IMR-90 (cell line): Measurements from ENCODE around the gene TMPRSS11A. TPM values are rescaled to one million over a fixed set of nuclear protein-coding genes. Genes with fewer than 3 reads are reported as not detected.

ENCODE experiments used
- ATAC-seq: fragments of 200-7000 bp; cut with Tn5 transposase; 2 replicates; pipeline ENCODE4 v1.9.1; 2020; ENCODE audit warnings: low read depth, mild to moderate bottlenecking, moderate library complexity
- BruUV-seq: library from RNA; stranded (reverse); fragments of 400-500 nt; replicated peaks from 2 replicates; lab custom pipeline; 2021; lab: Mats Ljungman, UMichigan
- CTCF ChIA-PET: fragments of 300-600 bp; formaldehyde crosslinking; extraction: SDS; loops from one replicate; lab custom pipeline; 2021; ENCODE audit warnings: antibody characterized with exemption; lab: Yijun Ruan, JAX
- POLR2A ChIA-PET: fragments of 300-600 bp; sonication (Branson Sonifier 250); formaldehyde crosslinking; loops from one replicate; lab custom pipeline; 2022; ENCODE audit warnings: antibody characterized with exemption; ENCODE audit not compliant: unreplicated experiment; lab: Charles Lee
- DNase-seq: peaks from one replicate; pipeline ENCODE4 v3.0.0; 2013
- H2AFZ ChIP-seq: replicated peaks from 2 replicates; pipeline ENCODE3; 2013; ENCODE audit warnings: low read length, mild to moderate bottlenecking; ENCODE audit not compliant: poor library complexity
- H2AK5ac ChIP-seq: 2 replicates; pipeline ENCODE4 v1.6.1; 2013; ENCODE audit warnings: low read depth, low read length, inconsistent platforms
- H2AK9ac ChIP-seq: replicated peaks from 2 replicates; pipeline ENCODE3; 2013; ENCODE audit warnings: mild to moderate bottlenecking, low read depth, low read length, moderate library complexity; ENCODE audit not compliant: poor library complexity
- H2BK120ac ChIP-seq: 2 replicates; pipeline ENCODE4 v1.6.1; 2013; ENCODE audit warnings: low read depth, low read length, inconsistent platforms
- H2BK15ac ChIP-seq: 3 replicates; pipeline ENCODE4 v1.6.1; 2013; ENCODE audit warnings: low read depth, low read length, inconsistent platforms
- H2BK20ac ChIP-seq: 2 replicates; pipeline ENCODE4 v1.6.1; 2013; ENCODE audit warnings: low read depth, mild to moderate bottlenecking, inconsistent platforms, low read length, moderate library complexity
- H2BK5ac ChIP-seq: 2 replicates; pipeline ENCODE4 v1.6.1; 2013; ENCODE audit warnings: mild to moderate bottlenecking, low read depth, low read length, inconsistent platforms; ENCODE audit not compliant: poor library complexity, severe bottlenecking
- H3K14ac ChIP-seq: replicated peaks from 2 replicates; pipeline ENCODE4 v1.6.1; 2013; ENCODE audit warnings: low read depth, low read length, inconsistent platforms
- H3K18ac ChIP-seq: 2 replicates; pipeline ENCODE4 v1.6.1; 2013; ENCODE audit warnings: low read depth, low read length, control low read depth
- H3K23ac ChIP-seq: 2 replicates; pipeline ENCODE4 v1.6.1; 2013; ENCODE audit warnings: low read depth, low read length, inconsistent platforms
- H3K27ac ChIP-seq: 2 replicates; pipeline ENCODE4 v1.5.1; 2013; ENCODE audit warnings: mild to moderate bottlenecking, control low read depth, low read length; ENCODE audit not compliant: insufficient read depth
- H3K27me3 ChIP-seq: 2 replicates; pipeline ENCODE4 v1.6.1; 2013; ENCODE audit warnings: low read length; ENCODE audit not compliant: control insufficient read depth, insufficient read depth
- H3K36me3 ChIP-seq: 2 replicates; pipeline ENCODE4 v1.6.1; 2013; ENCODE audit warnings: low read length, mixed read lengths; ENCODE audit not compliant: control insufficient read depth, insufficient read depth
- H3K4ac ChIP-seq: 2 replicates; pipeline ENCODE4 v1.6.1; 2013; ENCODE audit warnings: low read depth, low read length, inconsistent platforms
- H3K4me1 ChIP-seq: 2 replicates; pipeline ENCODE4 v1.6.1; 2013; ENCODE audit warnings: low read length, mixed read lengths; ENCODE audit not compliant: control insufficient read depth, insufficient read depth
- H3K4me2 ChIP-seq: 2 replicates; pipeline ENCODE4 v1.6.1; 2013; ENCODE audit warnings: low read depth, mild to moderate bottlenecking, control low read depth, low read length, moderate library complexity
- H3K4me3 ChIP-seq: 2 replicates; pipeline ENCODE4 v1.5.1; 2013; ENCODE audit warnings: low read depth, mild to moderate bottlenecking, control low read depth, low read length, moderate library complexity; ENCODE audit not compliant: insufficient read depth
- H3K56ac ChIP-seq: 2 replicates; pipeline ENCODE4 v1.6.1; 2013; ENCODE audit warnings: low read length, inconsistent platforms; ENCODE audit not compliant: insufficient read depth; ENCODE audit errors: extremely low read depth
- H3K79me1 ChIP-seq, 2 experiments: 2 replicates each; pipeline ENCODE4 v1.6.1; 2013; ENCODE audit warnings: low read length in 2 of 2, inconsistent platforms in 1 of 2, low read depth in 1 of 2
- H3K9ac ChIP-seq: 2 replicates; pipeline ENCODE4 v1.6.1; 2013; ENCODE audit warnings: low read depth, low read length, control low read depth
- H3K9me1 ChIP-seq: 2 replicates; pipeline ENCODE4 v1.6.1; 2013; ENCODE audit warnings: low read length, inconsistent platforms; ENCODE audit not compliant: insufficient read depth
- H3K9me3 ChIP-seq: 2 replicates; pipeline ENCODE4 v1.6.1; 2013; ENCODE audit warnings: low read length; ENCODE audit not compliant: control insufficient read depth, insufficient read depth
- H4K20me1 ChIP-seq: 2 replicates; pipeline ENCODE4 v1.6.1; 2013; ENCODE audit warnings: low read length, inconsistent platforms; ENCODE audit not compliant: insufficient read depth
- H4K5ac ChIP-seq: 2 replicates; pipeline ENCODE4 v1.6.1; 2013; ENCODE audit warnings: mild to moderate bottlenecking, low read depth, low read length, control low read depth
- H4K8ac ChIP-seq, 2 experiments: 2 replicates each; pipeline ENCODE4 v1.6.1; 2013; ENCODE audit warnings: low read depth in 2 of 2, low read length in 2 of 2, control low read depth in 1 of 2, inconsistent platforms in 1 of 2
- H4K91ac ChIP-seq: 2 replicates; pipeline ENCODE4 v1.6.1; 2013; ENCODE audit warnings: low read depth, low read length, inconsistent platforms; ENCODE audit not compliant: insufficient read depth
- CHD1 ChIP-seq: IDR thresholded peaks from 2 replicates; pipeline ENCODE4 v1.6.1; 2012; ENCODE audit warnings: low read depth, low read length, improper control_type of control experiment
- MAFK ChIP-seq: IDR thresholded peaks from 2 replicates; pipeline ENCODE4 v1.6.1; 2012; ENCODE audit warnings: low read depth, low read length, improper control_type of control experiment
- MAZ ChIP-seq: IDR thresholded peaks from 2 replicates; pipeline ENCODE4 v1.6.1; 2012; ENCODE audit warnings: low read depth, mild to moderate bottlenecking, low read length, improper control_type of control experiment, moderate library complexity, borderline replicate concordance
- NFE2L2 ChIP-seq: fragments of 150-350 bp; IDR thresholded peaks from 2 replicates; pipeline ENCODE4 v1.6.1; 2016; ENCODE audit warnings: low read depth, mild to moderate bottlenecking, low read length
- POLR2A ChIP-seq: IDR thresholded peaks from 2 replicates; pipeline ENCODE4 v1.6.1; 2012; ENCODE audit warnings: mild to moderate bottlenecking, low read depth, low read length
- RAD21 ChIP-seq: IDR thresholded peaks from 2 replicates; pipeline ENCODE4 v1.6.1; 2012; ENCODE audit warnings: low read length, improper control_type of control experiment
- RCOR1 ChIP-seq: IDR thresholded peaks from 2 replicates; pipeline ENCODE4 v1.6.1; 2012; ENCODE audit warnings: mild to moderate bottlenecking, low read length, improper control_type of control experiment; ENCODE audit not compliant: insufficient replicate concordance
- RFX5 ChIP-seq: IDR thresholded peaks from 2 replicates; pipeline ENCODE4 v1.8.0; 2012; ENCODE audit warnings: low read depth, mild to moderate bottlenecking, low read length, moderate library complexity
- SMC3 ChIP-seq: fragments of 150-350 bp; IDR thresholded peaks from 2 replicates; pipeline ENCODE4 v1.6.1; 2016; ENCODE audit warnings: low read depth, mild to moderate bottlenecking, antibody characterized with exemption, low read length, moderate library complexity
- WGBS, 2 experiments: methylation state at CpG; one replicate each; pipeline versions ENCODE4 v1.1.5 to v1.1.7; 2013; ENCODE audit warnings: missing lambda C conversion rate in 2 of 2; ENCODE audit not compliant: insufficient read length in 1 of 2; ENCODE audit errors: extremely low coverage in 2 of 2; 5-methylcytosine and 5-hydroxymethylcytosine counted together
- dilution Hi-C: fragments of 300-500 bp; cut with HindIII; formaldehyde crosslinking; loops from one replicate; pipeline ENCODE4 v1.14.3; 2018; ENCODE audit warnings: low sequenced_read_pairs; ENCODE audit not compliant: unreplicated experiment
- in situ Hi-C: fragments of 300-500 bp; cut with MboI; formaldehyde crosslinking; loops from 3 replicates; pipeline ENCODE4 v1.14.3; 2019; ENCODE audit warnings: low sequenced_read_pairs, inconsistent platforms, mixed read lengths
- intact Hi-C: fragments of 100-400 bp; cut with micrococcal nuclease; formaldehyde crosslinking; loops from 2 replicates; pipeline ENCODE4 v1.10.0; 2022
- polyA plus RNA-seq, 3 experiments: library from polyadenylated mRNA; depleted of rRNA; stranded (reverse); fragments of >200 nt; gene quantifications; 2 replicates each; pipeline ENCODE4 v1.2.3, GENCODE V29; 2012; ENCODE audit warnings: low replicate concordance in 1 of 3
- total RNA-seq: library from RNA; depleted of rRNA; stranded (reverse); fragments of >200 nt; gene quantifications from 2 replicates; pipeline ENCODE4 v1.2.3, GENCODE V29; 2012
- TF ChIP-seq, protein P1 (sequence below): fragments of 150-350 bp; IDR thresholded peaks from 2 replicates; pipeline ENCODE4 v1.6.1; 2017; ENCODE audit warnings: mild to moderate bottlenecking, antibody characterized with exemption, low read length, low read depth

TMPRSS11A gene
- total and polyA plus RNA-seq, 2 of the 4 experiments (the other 2 are of a cell fraction) = not detected

DNA sequence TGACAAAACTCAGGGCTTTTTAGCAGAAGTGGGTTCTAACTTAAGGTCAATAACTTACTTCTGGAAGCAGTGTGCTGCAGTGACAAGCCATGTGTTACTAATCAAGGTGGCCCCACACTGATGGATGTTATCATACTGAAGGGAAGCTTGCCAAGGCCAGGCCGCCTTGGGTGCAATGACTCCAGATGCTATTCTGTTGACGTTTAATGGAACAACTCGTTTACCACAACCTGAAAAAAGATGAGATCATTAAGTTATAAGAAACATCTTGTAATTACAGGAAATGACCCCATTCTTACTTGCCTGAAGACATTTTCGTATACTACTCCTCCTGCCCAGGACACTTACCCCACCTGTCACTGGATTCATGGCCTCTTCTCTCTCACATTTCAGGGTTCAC, 40.6 kb downstream of the TMPRSS11A start:
- H3K36me3 ChIP-seq = no peaks in the 10 kb centered on the region
- WGBS, 2 experiments = no CpG with 5 or more reads among the region's 4 CpGs
- no peak for TF ChIP-seq NFE2L2
- no peak for TF ChIP-seq RAD21
- TF ChIP-seq RCOR1 = no peak
- no peak for TF ChIP-seq MAZ
- TF ChIP-seq, protein P1, sequence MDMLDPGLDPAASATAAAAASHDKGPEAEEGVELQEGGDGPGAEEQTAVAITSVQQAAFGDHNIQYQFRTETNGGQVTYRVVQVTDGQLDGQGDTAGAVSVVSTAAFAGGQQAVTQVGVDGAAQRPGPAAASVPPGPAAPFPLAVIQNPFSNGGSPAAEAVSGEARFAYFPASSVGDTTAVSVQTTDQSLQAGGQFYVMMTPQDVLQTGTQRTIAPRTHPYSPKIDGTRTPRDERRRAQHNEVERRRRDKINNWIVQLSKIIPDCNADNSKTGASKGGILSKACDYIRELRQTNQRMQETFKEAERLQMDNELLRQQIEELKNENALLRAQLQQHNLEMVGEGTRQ = no peak
- TF ChIP-seq CHD1 = no peak
- TF ChIP-seq SMC3 = no peak
- no peak for TF ChIP-seq MAFK
- no peak for TF ChIP-seq POLR2A
- TF ChIP-seq RFX5 = no peak
- no peak overlapping the region for H4K5ac ChIP-seq
- no peak overlapping the region for H2BK15ac ChIP-seq
- dilution Hi-C loops (no loop called here), intact Hi-C loops (no loop called here), in situ Hi-C loops (no loop called here)
- H3K4me2 ChIP-seq = no peak overlapping the region
- H4K91ac ChIP-seq = no peak overlapping the region
- H3K4me3 ChIP-seq = no peak overlapping the region
- ChIA-PET POLR2A (no interaction called here), CTCF (no interaction called here)
- DNase-seq (no peak), ATAC-seq (no peak)
- H2BK20ac ChIP-seq = no peak overlapping the region
- no peak overlapping the region for H2AK9ac ChIP-seq
- BruUV-seq = no TSS peak
- H3K9me1 ChIP-seq = no peaks in the 10 kb centered on the region
- no peak overlapping the region for H3K23ac ChIP-seq
- no peaks in the 10 kb centered on the region for H4K20me1 ChIP-seq
- H3K27ac ChIP-seq = no peak overlapping the region
- H3K27me3 ChIP-seq = peaks cover 4% of the 10 kb centered on the region
- H3K4me1 ChIP-seq = no peaks in the 10 kb centered on the region
- no peak overlapping the region for H3K56ac ChIP-seq
- H4K8ac ChIP-seq = no peak overlapping the region
- no peaks in the 10 kb centered on the region for H3K9me3 ChIP-seq
- no peaks in the 10 kb centered on the region for H3K79me1 ChIP-seq
- H2BK5ac ChIP-seq = no peak overlapping the region
- H3K18ac ChIP-seq = no peak overlapping the region
- H2AK5ac ChIP-seq = no peak overlapping the region
- no peak overlapping the region for H2AFZ ChIP-seq
- no peak overlapping the region for H2BK120ac ChIP-seq
- H3K4ac ChIP-seq = no peak overlapping the region
- H3K14ac ChIP-seq = no peak overlapping the region
- no peak overlapping the region for H3K9ac ChIP-seq
